GM12801 (cell line): ENCODE measurements around the gene ZFAND3.

Experiments used
- CTCF ChIP-seq: IDR thresholded peaks from one replicate; pipeline ENCODE4 v1.5.1; 2011; ENCODE audit warnings: control low read depth; ENCODE audit not compliant: insufficient read length; ENCODE audit errors: extremely low read depth

The ZFAND3 gene

GRCh38 chr6:37835923-37836322 is 16.4 kb downstream of the ZFAND3 start:
- TF ChIP-seq CTCF: no peak

- TF ChIP-seq CTCF: no peak
Observed at GRCh38 chr6:37838219-37838921, 18.8 kb downstream of the ZFAND3 start.

- no peak for TF ChIP-seq CTCF
Observed at GRCh38 chr6:37840143-37840939, 20.8 kb downstream of the ZFAND3 start.

- no peak for TF ChIP-seq CTCF
Observed at GRCh38 chr6:37840940-37841300, 21.4 kb downstream of the ZFAND3 start.

- TF ChIP-seq CTCF: no peak
Observed at GRCh38 chr6:37845026-37845911, 25.7 kb downstream of the ZFAND3 start.

GRCh38 chr6:37845930-37846329 is 26.4 kb downstream of the ZFAND3 start:
- no peak for TF ChIP-seq CTCF

GRCh38 chr6:37847704-37848103 is 28.2 kb downstream of the ZFAND3 start:
- TF ChIP-seq CTCF: no peak
